ENCODE measurements around the gene ARMC8.
A peak's percentile ranks its signal among the peaks of the same experiment; 100 is the strongest.

ARMC8 gene

GRCh38 chr3:138174421-138175131 is 12.5 kb upstream of the ARMC8 start, which contains the start of gene DBR1:
Gene DBR1, minus strand, starts transcription at chr3:138174921. Its CDS starts 126 bp downstream, at chr3:138174795.
- Histone ChIP-seq H3K36me3 (ENCODE audit: control insufficient read depth, insufficient read depth, low read length) (no peaks in the 10 kb centered on the region), H3K4me1 (ENCODE audit: control insufficient read depth, insufficient read depth, low read length) (no peaks in the 10 kb centered on the region), H3K4me3 (ENCODE audit: low read length) (peak within 1 kb of the TSS; percentile 83), H3K9me3 (ENCODE audit: control insufficient read depth, low read length) (no peaks in the 10 kb centered on the region), H3K9ac (ENCODE audit: low read length) (peak within 1 kb of the TSS; percentile 68), H3K27me3 (ENCODE audit: control insufficient read depth, insufficient read depth, low read length) (no peaks in the 10 kb centered on the region)

DNA sequence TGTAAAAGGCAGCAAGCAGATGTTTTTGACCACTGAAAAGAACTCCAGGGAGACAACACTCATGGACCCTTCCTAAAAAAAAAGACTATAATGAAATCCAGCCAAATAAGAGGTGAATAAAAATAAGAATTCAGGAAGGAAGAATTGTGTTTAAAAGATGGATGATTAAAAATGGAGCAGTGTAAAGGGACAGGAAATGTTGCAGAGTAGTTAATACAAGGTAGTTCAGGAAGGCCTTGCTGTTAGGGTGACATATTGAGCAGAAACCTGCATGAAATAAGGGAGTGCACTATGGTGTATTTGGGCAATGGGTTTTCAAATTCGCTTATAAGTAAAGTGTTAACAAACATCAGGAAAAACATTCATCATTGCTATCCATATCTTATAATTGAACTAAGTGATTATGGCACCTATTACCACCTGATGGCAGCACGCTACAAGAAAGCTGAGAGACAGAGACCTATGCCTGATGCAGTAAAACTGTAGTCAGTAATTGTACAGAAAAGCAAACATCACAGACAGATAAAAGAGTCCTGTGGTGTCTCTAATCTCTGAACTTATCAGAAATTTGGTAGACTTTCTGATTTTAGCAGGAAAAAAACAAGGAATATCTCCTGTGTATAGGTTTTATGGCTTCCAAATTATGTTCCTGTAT is 6.6 kb upstream of the ARMC8 start:
- Histone ChIP-seq H3K4me1 (ENCODE audit: control insufficient read depth, insufficient read depth, low read length) (peaks cover under 1% of the 10 kb centered on the region), H3K36me3 (ENCODE audit: control insufficient read depth, insufficient read depth, low read length) (no peaks in the 10 kb centered on the region), H3K9ac (ENCODE audit: low read length) (no peak overlapping the region), H3K27me3 (ENCODE audit: control insufficient read depth, insufficient read depth, low read length) (no peaks in the 10 kb centered on the region), H3K4me3 (ENCODE audit: low read length) (no peak overlapping the region), H3K9me3 (ENCODE audit: control insufficient read depth, low read length) (no peaks in the 10 kb centered on the region)

DNA sequence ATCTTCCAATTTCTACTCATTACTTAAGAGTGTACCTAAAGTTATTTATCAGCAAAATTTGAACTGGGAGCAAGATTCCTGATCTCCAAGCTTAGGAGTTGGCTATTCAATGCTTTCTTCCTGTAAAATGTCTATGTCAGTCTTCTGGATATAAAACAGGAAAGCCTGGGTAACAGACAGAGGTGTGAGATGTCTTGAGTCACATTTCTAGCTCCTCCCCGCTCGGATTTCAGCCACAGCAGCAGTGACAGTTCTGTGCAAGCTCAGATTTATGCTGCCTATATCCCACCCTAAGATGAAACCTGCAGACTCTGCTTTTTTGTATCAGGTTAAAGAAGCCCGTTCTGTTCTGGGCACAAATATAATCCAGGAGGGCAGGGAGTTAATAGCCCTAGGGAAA is 2.1 kb upstream of the ARMC8 start:
- Histone ChIP-seq H3K9ac (ENCODE audit: low read length) (no peak overlapping the region), H3K27me3 (ENCODE audit: control insufficient read depth, insufficient read depth, low read length) (no peaks in the 10 kb centered on the region)

DNA sequence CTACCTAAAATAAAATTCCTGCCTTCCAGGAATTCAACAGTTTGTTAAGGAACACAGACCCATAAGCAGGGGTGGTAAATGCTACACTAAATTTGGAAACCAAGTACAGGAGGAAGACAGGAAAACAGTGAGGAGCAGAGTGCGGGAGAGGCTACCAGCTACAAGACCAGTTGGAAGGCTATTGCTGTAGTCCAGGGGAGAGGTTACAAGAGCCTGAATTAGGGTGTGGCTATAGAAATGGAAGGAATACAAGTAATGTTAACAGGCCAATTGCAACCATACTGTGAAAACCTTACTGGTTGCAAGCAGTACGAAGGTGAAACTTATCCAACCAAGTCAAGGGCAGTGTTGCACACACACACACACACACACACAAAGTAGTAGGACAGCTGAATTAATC is 880 bp upstream of the ARMC8 start:
- Histone ChIP-seq H3K4me1 (ENCODE audit: control insufficient read depth, insufficient read depth, low read length) (peaks cover 14% of the 10 kb centered on the region), H3K27me3 (ENCODE audit: control insufficient read depth, insufficient read depth, low read length) (no peaks in the 10 kb centered on the region), H3K4me3 (ENCODE audit: low read length) (peak overlapping the region; percentile 99), H3K36me3 (ENCODE audit: control insufficient read depth, insufficient read depth, low read length) (no peaks in the 10 kb centered on the region), H3K9ac (ENCODE audit: low read length) (peak overlapping the region; percentile 98), H3K9me3 (ENCODE audit: control insufficient read depth, low read length) (no peaks in the 10 kb centered on the region)

More for the DNA sequence above, 2.1 kb upstream of the ARMC8 start:
- no peaks in the 10 kb centered on the region for H3K9me3 ChIP-seq (ENCODE audit: control insufficient read depth, low read length)
- peaks cover 14% of the 10 kb centered on the region for H3K4me1 ChIP-seq (ENCODE audit: control insufficient read depth, insufficient read depth, low read length)
- no peaks in the 10 kb centered on the region for H3K36me3 ChIP-seq (ENCODE audit: control insufficient read depth, insufficient read depth, low read length)
- no peak overlapping the region for H3K4me3 ChIP-seq (ENCODE audit: low read length)

GRCh38 chr3:138186803-138187295 is 252 bp upstream of the ARMC8 start:
- Histone ChIP-seq H3K9ac (ENCODE audit: low read length) (peak overlapping the region; percentile 98), H3K36me3 (ENCODE audit: control insufficient read depth, insufficient read depth, low read length) (no peaks in the 10 kb centered on the region), H3K4me1 (ENCODE audit: control insufficient read depth, insufficient read depth, low read length) (peaks cover 14% of the 10 kb centered on the region), H3K4me3 (ENCODE audit: low read length) (peak overlapping the region; percentile 99), H3K9me3 (ENCODE audit: control insufficient read depth, low read length) (no peaks in the 10 kb centered on the region), H3K27me3 (ENCODE audit: control insufficient read depth, insufficient read depth, low read length) (no peaks in the 10 kb centered on the region)

DNA sequence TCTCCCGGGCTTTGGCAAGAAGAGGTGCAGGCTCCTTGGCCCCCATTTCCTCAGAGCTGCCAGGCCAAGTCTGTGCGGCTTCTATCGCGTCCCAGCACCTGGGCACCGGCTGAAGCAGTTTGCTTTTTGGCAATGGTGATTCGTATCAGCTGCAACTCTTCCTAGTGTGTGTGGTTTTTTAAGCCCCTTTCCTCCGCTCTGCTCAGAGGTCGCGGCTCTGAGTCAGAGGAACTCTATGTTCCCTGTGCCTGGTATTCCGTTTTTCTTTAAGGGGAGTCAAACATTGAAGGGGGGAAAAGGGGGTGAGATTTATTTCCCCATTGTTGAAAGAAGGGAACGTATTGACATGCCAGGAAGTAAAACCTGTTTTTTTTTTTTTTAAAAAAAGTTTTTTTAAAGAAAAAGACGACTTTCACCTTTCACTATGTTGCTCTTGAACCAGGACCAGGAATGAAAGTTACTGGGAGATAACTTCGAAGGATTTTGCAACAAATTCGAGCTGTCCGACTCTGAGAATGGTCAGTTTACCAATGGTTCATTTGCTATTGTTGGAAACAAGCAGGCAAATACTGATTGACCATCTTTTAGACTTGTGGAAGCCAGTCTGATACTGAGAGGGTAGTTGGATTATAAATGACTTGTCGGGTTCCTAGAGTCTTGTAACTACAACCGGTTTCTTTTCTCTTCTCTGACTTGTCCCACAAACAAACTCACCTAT is 1.1 kb downstream of the ARMC8 start:
- Histone ChIP-seq H3K4me3 (ENCODE audit: low read length) (peak overlapping the region; percentile 99), H3K4me1 (ENCODE audit: control insufficient read depth, insufficient read depth, low read length) (peaks cover 14% of the 10 kb centered on the region)

DNA sequence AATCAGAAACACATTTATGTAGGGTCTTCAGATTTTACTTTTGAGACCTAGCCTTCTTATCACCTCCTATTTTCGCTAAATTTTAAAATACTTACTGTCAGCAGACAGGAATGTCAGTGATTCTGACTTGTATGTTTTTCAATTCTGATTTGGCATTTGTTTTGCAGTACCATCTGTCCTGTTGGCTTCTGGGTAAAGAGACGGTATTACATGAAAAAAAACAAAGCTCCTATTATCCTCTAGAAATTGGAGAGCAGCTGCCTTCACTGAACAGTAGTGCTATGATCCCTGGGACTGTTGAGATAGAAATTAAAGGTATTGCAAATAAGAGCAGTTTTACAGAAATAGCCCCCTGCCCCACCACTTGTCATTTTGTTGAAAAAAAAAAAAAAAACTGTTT is 8.4 kb downstream of the ARMC8 start:
- Histone ChIP-seq H3K4me3 (ENCODE audit: low read length) (no peak overlapping the region), H3K4me1 (ENCODE audit: control insufficient read depth, insufficient read depth, low read length) (no peaks in the 10 kb centered on the region), H3K9me3 (ENCODE audit: control insufficient read depth, low read length) (no peaks in the 10 kb centered on the region), H3K9ac (ENCODE audit: low read length) (no peak overlapping the region), H3K27me3 (ENCODE audit: control insufficient read depth, insufficient read depth, low read length) (no peaks in the 10 kb centered on the region), H3K36me3 (ENCODE audit: control insufficient read depth, insufficient read depth, low read length) (no peaks in the 10 kb centered on the region)

More for the DNA sequence above, 1.1 kb downstream of the ARMC8 start:
- no peaks in the 10 kb centered on the region for H3K27me3 ChIP-seq (ENCODE audit: control insufficient read depth, insufficient read depth, low read length)
- peak overlapping the region; percentile 98 for H3K9ac ChIP-seq (ENCODE audit: low read length)
- H3K9me3 ChIP-seq (ENCODE audit: control insufficient read depth, low read length): no peaks in the 10 kb centered on the region
- H3K36me3 ChIP-seq (ENCODE audit: control insufficient read depth, insufficient read depth, low read length): no peaks in the 10 kb centered on the region

DNA sequence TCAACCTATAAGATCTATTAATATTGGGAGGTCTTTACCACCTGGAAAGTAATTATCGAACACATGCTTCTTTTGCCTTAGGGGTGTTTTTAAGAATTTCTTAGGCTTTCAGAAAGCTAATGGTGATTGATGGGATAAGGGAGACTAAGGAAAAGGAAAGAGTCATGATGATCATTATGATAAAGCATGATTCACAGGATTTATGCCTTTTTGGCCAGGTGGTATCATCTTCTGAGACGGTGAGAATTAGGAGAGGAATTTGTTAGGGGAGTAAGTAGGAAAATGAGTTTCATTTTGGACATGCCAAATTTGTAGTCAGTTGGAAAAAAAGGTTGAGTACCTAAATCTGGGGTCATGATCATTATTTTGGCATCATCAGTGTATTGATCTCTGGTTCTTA is 8.9 kb downstream of the ARMC8 start:
- Histone ChIP-seq H3K4me3 (ENCODE audit: low read length) (no peak overlapping the region), H3K4me1 (ENCODE audit: control insufficient read depth, insufficient read depth, low read length) (no peaks in the 10 kb centered on the region), H3K27me3 (ENCODE audit: control insufficient read depth, insufficient read depth, low read length) (no peaks in the 10 kb centered on the region), H3K9ac (ENCODE audit: low read length) (no peak overlapping the region), H3K36me3 (ENCODE audit: control insufficient read depth, insufficient read depth, low read length) (no peaks in the 10 kb centered on the region), H3K9me3 (ENCODE audit: control insufficient read depth, low read length) (no peaks in the 10 kb centered on the region)

DNA sequence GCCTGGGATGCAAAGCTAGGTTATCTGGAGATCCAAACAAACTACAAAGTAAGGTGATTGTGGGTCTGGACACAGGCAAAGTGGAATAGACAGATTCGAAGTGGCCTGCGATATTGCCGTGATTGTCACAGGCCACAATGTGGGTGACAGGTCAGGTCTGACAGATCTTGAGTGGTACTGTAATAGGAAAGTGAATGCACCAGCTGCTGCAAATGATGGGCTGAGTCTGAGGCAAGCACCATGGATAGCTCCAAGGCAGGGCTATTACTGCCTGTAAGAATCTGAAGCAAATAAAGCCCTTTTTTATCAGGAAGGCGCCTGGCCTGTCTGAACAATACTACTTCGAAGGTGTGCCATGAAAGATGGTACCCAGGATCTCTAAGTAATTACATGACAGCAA is 10.0 kb downstream of the ARMC8 start:
- H3K9me3 ChIP-seq (ENCODE audit: control insufficient read depth, low read length): no peaks in the 10 kb centered on the region
- no peaks in the 10 kb centered on the region for H3K4me1 ChIP-seq (ENCODE audit: control insufficient read depth, insufficient read depth, low read length)
- no peaks in the 10 kb centered on the region for H3K27me3 ChIP-seq (ENCODE audit: control insufficient read depth, insufficient read depth, low read length)
- H3K4me3 ChIP-seq (ENCODE audit: low read length): no peak overlapping the region
- no peaks in the 10 kb centered on the region for H3K36me3 ChIP-seq (ENCODE audit: control insufficient read depth, insufficient read depth, low read length)
- no peak overlapping the region for H3K9ac ChIP-seq (ENCODE audit: low read length)

DNA sequence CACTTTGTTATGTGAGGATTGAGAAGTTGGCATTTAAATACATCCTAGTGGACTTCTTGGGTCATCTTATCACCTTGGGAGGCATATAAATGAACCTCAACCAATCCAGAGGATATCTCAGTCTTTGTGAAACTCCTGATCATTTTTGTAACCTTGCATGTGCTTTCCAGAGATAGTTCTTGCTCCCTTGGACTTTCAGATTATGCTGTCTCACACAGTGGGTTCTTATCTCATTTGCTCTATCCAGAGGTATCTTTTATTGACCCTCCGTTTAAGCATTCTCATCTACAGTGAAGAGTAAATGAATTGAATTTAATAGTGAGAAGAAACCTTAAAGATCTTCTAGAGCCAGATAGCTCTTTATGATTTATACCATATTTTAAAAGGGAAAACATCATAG is 10.4 kb downstream of the ARMC8 start:
- no peak overlapping the region for H3K4me3 ChIP-seq (ENCODE audit: low read length)
- no peak overlapping the region for H3K9ac ChIP-seq (ENCODE audit: low read length)
- no peaks in the 10 kb centered on the region for H3K36me3 ChIP-seq (ENCODE audit: control insufficient read depth, insufficient read depth, low read length)
- no peaks in the 10 kb centered on the region for H3K27me3 ChIP-seq (ENCODE audit: control insufficient read depth, insufficient read depth, low read length)
- no peaks in the 10 kb centered on the region for H3K9me3 ChIP-seq (ENCODE audit: control insufficient read depth, low read length)
- no peaks in the 10 kb centered on the region for H3K4me1 ChIP-seq (ENCODE audit: control insufficient read depth, insufficient read depth, low read length)

DNA sequence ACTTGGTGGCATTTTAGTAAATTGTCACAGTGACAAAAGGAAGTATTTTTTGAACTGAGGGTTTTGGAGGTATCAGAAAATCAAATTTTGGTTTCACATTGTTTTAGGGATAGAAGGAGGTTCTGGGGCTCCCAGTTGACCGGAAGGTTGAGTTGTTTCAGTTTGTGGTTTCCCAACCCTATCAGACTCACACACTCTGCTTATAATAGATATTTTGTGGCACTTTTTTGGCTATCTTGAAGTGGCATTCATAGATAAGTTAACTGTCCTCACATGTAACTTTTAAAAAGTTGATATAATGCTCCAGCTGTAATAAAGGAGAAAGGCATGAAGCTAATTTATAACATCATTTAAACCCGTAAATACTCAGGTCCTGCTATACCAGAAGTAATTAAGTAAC is 12.8 kb downstream of the ARMC8 start:
- Histone ChIP-seq H3K36me3 (ENCODE audit: control insufficient read depth, insufficient read depth, low read length) (no peaks in the 10 kb centered on the region), H3K27me3 (ENCODE audit: control insufficient read depth, insufficient read depth, low read length) (no peaks in the 10 kb centered on the region), H3K9me3 (ENCODE audit: control insufficient read depth, low read length) (no peaks in the 10 kb centered on the region), H3K9ac (ENCODE audit: low read length) (no peak overlapping the region), H3K4me3 (ENCODE audit: low read length) (no peak overlapping the region), H3K4me1 (ENCODE audit: control insufficient read depth, insufficient read depth, low read length) (no peaks in the 10 kb centered on the region)

- H3K9me3 ChIP-seq (ENCODE audit: control insufficient read depth, low read length): no peaks in the 10 kb centered on the region
- H3K9ac ChIP-seq (ENCODE audit: low read length): no peak overlapping the region
- no peaks in the 10 kb centered on the region for H3K4me1 ChIP-seq (ENCODE audit: control insufficient read depth, insufficient read depth, low read length)
- no peaks in the 10 kb centered on the region for H3K27me3 ChIP-seq (ENCODE audit: control insufficient read depth, insufficient read depth, low read length)
- H3K4me3 ChIP-seq (ENCODE audit: low read length): no peak overlapping the region
- H3K36me3 ChIP-seq (ENCODE audit: control insufficient read depth, insufficient read depth, low read length): no peaks in the 10 kb centered on the region
These were observed 13.3 kb downstream of the ARMC8 start for GRCh38 chr3:138200424-138200823.

Measured in mucosa of stomach (tissue), 1 donor.